GM23338 (cell line): ENCODE data around the gene MPND. TPM values are rescaled to one million over a fixed set of nuclear protein-coding genes. Genes with fewer than 3 reads are reported as not detected.
A peak's percentile ranks its signal among the peaks of the same experiment; 100 is the strongest.

ENCODE experiments used
- ATAC-seq: fragments of 200-7000 bp; cut with Tn5 transposase; 3 replicates; pipeline ENCODE4 v1.9.1; 2020
- DNase-seq: peaks from one replicate; pipeline ENCODE4 v3.0.0-alpha.2; 2015; ENCODE audit warnings: low spot score
- H2AFZ ChIP-seq: fragments of 200-600 bp; sonication (generic); 2 replicates; pipeline ENCODE4 v1.8.0; 2016; ENCODE audit warnings: antibody characterized with exemption, mild to moderate bottlenecking, moderate library complexity
- H3F3A ChIP-seq: fragments of 200-600 bp; sonication (generic); replicated peaks from 2 replicates; pipeline ENCODE4 v1.8.0; 2017; ENCODE audit warnings: antibody characterized with exemption, mixed run types, low read depth
- H3K27ac ChIP-seq: fragments of 200-600 bp; sonication (generic); 2 replicates; pipeline ENCODE4 v1.6.1; 2016; ENCODE audit warnings: low read depth
- H3K27me3 ChIP-seq: fragments of 200-600 bp; sonication (generic); 2 replicates; pipeline ENCODE4 v1.8.0; 2016; ENCODE audit warnings: mild to moderate bottlenecking, mixed run types, moderate library complexity; ENCODE audit not compliant: insufficient read depth
- H3K36me3 ChIP-seq: fragments of 200-600 bp; sonication (generic); 2 replicates; pipeline ENCODE4 v1.8.0; 2016; ENCODE audit warnings: mild to moderate bottlenecking; ENCODE audit not compliant: insufficient read depth
- H3K4me1 ChIP-seq: fragments of 200-600 bp; sonication (generic); 2 replicates; pipeline ENCODE4 v1.8.0; 2016; ENCODE audit warnings: mild to moderate bottlenecking, moderate library complexity; ENCODE audit not compliant: insufficient read depth
- H3K4me2 ChIP-seq: fragments of 200-600 bp; sonication (generic); 2 replicates; pipeline ENCODE4 v1.7.1; 2017; ENCODE audit warnings: mixed run types
- H3K4me3 ChIP-seq: fragments of 200-600 bp; sonication (generic); 2 replicates; pipeline ENCODE4 v1.6.1; 2016; ENCODE audit warnings: mixed run types
- H3K79me2 ChIP-seq: fragments of 200-600 bp; sonication (generic); replicated peaks from 2 replicates; pipeline ENCODE4 v1.8.0; 2017; ENCODE audit warnings: mild to moderate bottlenecking; ENCODE audit not compliant: insufficient read depth
- H3K9me2 ChIP-seq: fragments of 200-600 bp; sonication (generic); 2 replicates; pipeline ENCODE4 v1.8.0; 2017; ENCODE audit not compliant: insufficient read depth
- H4K20me1 ChIP-seq: fragments of 200-600 bp; sonication (generic); replicated peaks from 2 replicates; pipeline ENCODE4 v1.8.0; 2017; ENCODE audit warnings: mild to moderate bottlenecking; ENCODE audit not compliant: insufficient read depth
- H3K27ac Mint-ChIP-seq: 2 replicates; pipeline ENCODE4 v1.8.0; 2020; ENCODE audit warnings: inconsistent platforms, mild to moderate bottlenecking, moderate library complexity, mixed read lengths
- H3K27me3 Mint-ChIP-seq: 3 replicates; pipeline ENCODE4 v1.8.0; 2022; ENCODE audit warnings: low read depth, mild to moderate bottlenecking, moderate library complexity, mixed read lengths, inconsistent platforms; ENCODE audit not compliant: insufficient read depth, poor library complexity
- H3K36me3 Mint-ChIP-seq: 3 replicates; pipeline ENCODE4 v1.8.0; 2021; ENCODE audit warnings: low read depth, mild to moderate bottlenecking, inconsistent platforms, moderate library complexity, mixed read lengths
- H3K4me1 Mint-ChIP-seq: 3 replicates; pipeline ENCODE4 v1.8.0; 2020; ENCODE audit warnings: mild to moderate bottlenecking, inconsistent platforms, mixed read lengths
- H3K4me3 Mint-ChIP-seq: 3 replicates; pipeline ENCODE4 v1.8.0; 2021; ENCODE audit warnings: moderate library complexity, mild to moderate bottlenecking, inconsistent platforms, mixed read lengths
- H3K9me3 Mint-ChIP-seq: 3 replicates; pipeline ENCODE4 v1.8.0; 2020; ENCODE audit warnings: moderate library complexity, mild to moderate bottlenecking, inconsistent platforms, mixed read lengths
- CREB1 ChIP-seq: fragments of 250-450 bp; sonication (Bioruptor Pico); IDR thresholded peaks from 2 replicates; pipeline ENCODE4 v1.5.0; 2020; ENCODE audit warnings: low read depth, mild to moderate bottlenecking, moderate library complexity
- CTCF ChIP-seq, 2 experiments: fragments of 200-600 bp in 1 of 2; sonication (generic) in 1 of 2; conservative IDR thresholded peaks; 2 replicates each; pipeline versions ENCODE4 v1.5.1 to v1.6.1; 2016 to 2017; ENCODE audit warnings: antibody characterized with exemption in 2 of 2, low read depth in 2 of 2, mild to moderate bottlenecking in 2 of 2, moderate library complexity in 1 of 2
- EZH2 ChIP-seq: fragments of 200-600 bp; sonication (generic); IDR thresholded peaks from one replicate; pipeline ENCODE4 v1.8.0; 2017; ENCODE audit warnings: antibody characterized with exemption, mild to moderate bottlenecking, low read depth; ENCODE audit not compliant: unreplicated experiment
- EZH2phosphoT487 ChIP-seq: fragments of 200-600 bp; sonication (generic); IDR thresholded peaks from one replicate; pipeline ENCODE4 v1.8.1; 2018; ENCODE audit warnings: antibody characterized with exemption; ENCODE audit not compliant: unreplicated experiment
- JUNB ChIP-seq: IDR thresholded peaks from one replicate; pipeline ENCODE4 v1.6.1; 2016; ENCODE audit warnings: antibody characterized with exemption; ENCODE audit not compliant: unreplicated experiment
- NANOG ChIP-seq: IDR thresholded peaks from 2 replicates; pipeline ENCODE4 v1.6.1; 2016; ENCODE audit warnings: antibody characterized with exemption, borderline replicate concordance
- POLR2AphosphoS5 ChIP-seq: IDR thresholded peaks from 2 replicates; pipeline ENCODE4 v1.6.1; 2016; ENCODE audit warnings: antibody characterized with exemption, low read depth
- REST ChIP-seq: IDR thresholded peaks from one replicate; pipeline ENCODE4 v1.6.1; 2018; ENCODE audit warnings: antibody characterized with exemption; ENCODE audit not compliant: unreplicated experiment
- ZNF331 ChIP-seq: fragments of 250-450 bp; sonication (Bioruptor Pico); IDR thresholded peaks from 2 replicates; pipeline ENCODE4 v1.5.0; 2020; ENCODE audit warnings: low read depth, mild to moderate bottlenecking, moderate library complexity
- ZNF462 ChIP-seq: fragments of 250-450 bp; sonication (Bioruptor Pico); IDR thresholded peaks from 2 replicates; pipeline ENCODE4 v1.5.0; 2020; ENCODE audit warnings: mild to moderate bottlenecking, moderate library complexity
- polyA plus RNA-seq: library from polyadenylated mRNA; unstranded; fragments of >200 nt; fragmentation: Nextera tagmentation; extraction: Ambion mirVana; gene quantifications from 2 replicates; pipeline ENCODE4 v1.2.1, GENCODE V29; 2016
- total RNA-seq: library from RNA; depleted of rRNA; stranded (reverse); fragments of >200 nt; shearing (Covaris generic); gene quantifications from 2 replicates; pipeline ENCODE4 v1.2.3, GENCODE V29; 2014
- TF ChIP-seq, protein P1 (sequence below): IDR thresholded peaks from 2 replicates; pipeline ENCODE4 v1.6.1; 2016; ENCODE audit warnings: antibody characterized with exemption

The MPND gene
- total and polyA plus RNA-seq, 2 experiments from 2014 or later, result 11.8 to 15.6 TPM

DNA sequence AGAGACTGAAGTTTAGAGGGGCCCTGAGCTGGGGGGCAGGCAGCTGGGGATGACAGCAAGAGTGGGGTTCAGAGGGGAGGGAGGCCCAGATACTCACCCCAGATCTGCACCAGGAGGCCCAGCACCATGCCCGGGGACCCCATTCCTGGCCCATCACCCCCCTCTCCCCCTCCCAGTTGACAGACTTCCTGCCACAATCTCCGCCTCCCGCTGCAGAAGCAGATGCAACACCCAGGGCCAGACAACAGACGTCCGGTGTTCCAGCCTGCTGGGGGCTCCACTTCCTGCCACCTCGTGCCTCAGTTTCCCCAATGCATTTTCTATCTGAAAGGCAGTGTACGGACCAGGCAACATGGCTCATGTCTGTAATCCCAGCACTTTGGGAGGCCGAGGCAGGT is 41.1 kb upstream of the MPND start, which contains the start of gene TMIGD2:
Gene TMIGD2 (minus strand): TSS at position 147 of the 398 bp plus-strand sequence. CDS start 4 bp downstream, at position 143.
- no peak for ATAC-seq
- Mint-ChIP-seq H3K27ac (no peak within 1 kb of the TSS), H3K4me3 (no peak within 1 kb of the TSS; the same call in 2 of the 3 replicates), H3K27me3 (peaks cover 8% of the 10 kb centered on the region), H3K4me1 (peaks cover 15% of the 10 kb centered on the region), H3K36me3 (peaks cover 16% of the 10 kb centered on the region), H3K9me3 (no peaks in the 10 kb centered on the region; the same call in 2 of the 3 replicates)
- no peaks in the 10 kb centered on the region for H3K79me2 ChIP-seq
- no peaks in the 10 kb centered on the region for H4K20me1 ChIP-seq
- no peak for DNase-seq
- no peak within 1 kb of the TSS for H3K4me3 ChIP-seq
- no peaks in the 10 kb centered on the region for H3K9me2 ChIP-seq
- H3K27me3 ChIP-seq, result no peaks in the 10 kb centered on the region
- peak within 1 kb of the TSS; percentile 75; the same call in 1 of the 2 replicates for H2AFZ ChIP-seq
- no peak within 1 kb of the TSS for H3K4me2 ChIP-seq
- no peaks in the 10 kb centered on the region for H3K36me3 ChIP-seq
- H3K4me1 ChIP-seq, result no peaks in the 10 kb centered on the region; the same call in 1 of the 2 replicates
- TF ChIP-seq NANOG (no peak), JUNB (no peak), EZH2phosphoT487 (no peak), ZNF331 (CRISPR knock-in tag) (no peak), CTCF (conservative IDR thresholded peaks at IDR 0.05; ENCODE audit: low read depth in 2 of 2) (no peak), POLR2AphosphoS5 (no peak), ZNF462 (no peak), REST (no peak), CREB1 (CRISPR knock-in tag) (no peak), EZH2 (no peak)
- TF ChIP-seq, protein P1, sequence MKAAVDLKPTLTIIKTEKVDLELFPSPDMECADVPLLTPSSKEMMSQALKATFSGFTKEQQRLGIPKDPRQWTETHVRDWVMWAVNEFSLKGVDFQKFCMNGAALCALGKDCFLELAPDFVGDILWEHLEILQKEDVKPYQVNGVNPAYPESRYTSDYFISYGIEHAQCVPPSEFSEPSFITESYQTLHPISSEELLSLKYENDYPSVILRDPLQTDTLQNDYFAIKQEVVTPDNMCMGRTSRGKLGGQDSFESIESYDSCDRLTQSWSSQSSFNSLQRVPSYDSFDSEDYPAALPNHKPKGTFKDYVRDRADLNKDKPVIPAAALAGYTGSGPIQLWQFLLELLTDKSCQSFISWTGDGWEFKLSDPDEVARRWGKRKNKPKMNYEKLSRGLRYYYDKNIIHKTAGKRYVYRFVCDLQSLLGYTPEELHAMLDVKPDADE, result no peak
- H3F3A ChIP-seq, result 0 out of 2 replicates have a peak, but pooled peaks cover 8% of the 10 kb centered on the region
- H3K27ac ChIP-seq, result no peak within 1 kb of the TSS
